HepG2 (cell line): ENCODE data around the gene PLCG1. TPM values are rescaled to one million over a fixed set of nuclear protein-coding genes. Genes with fewer than 3 reads are reported as not detected.

ENCODE experiments used
- ATAC-seq: fragments of 200-7000 bp; cut with Tn5 transposase; 3 replicates; pipeline ENCODE4 v1.9.1; 2020; ENCODE audit warnings: mild to moderate bottlenecking, moderate library complexity
- BruUV-seq: library from RNA; stranded (reverse); fragments of 400-500 nt; replicated peaks from 2 replicates; lab custom pipeline; 2021; lab: Mats Ljungman, UMichigan
- CTCF ChIA-PET: fragments of 300-600 bp; formaldehyde crosslinking; extraction: SDS; loops from one replicate; lab custom pipeline; 2021; ENCODE audit warnings: low total read pairs, inconsistent platforms, low intra/inter-chr PET ratio; lab: Yijun Ruan, JAX
- POLR2A ChIA-PET: fragments of 350-600 bp; sonication (Branson Sonifier 250); formaldehyde crosslinking; loops from one replicate; lab custom pipeline; 2020; ENCODE audit warnings: antibody characterized with exemption, inconsistent platforms; lab: Yijun Ruan, JAX
- DNase-seq: peaks from one replicate; pipeline ENCODE4 v3.0.0-alpha.2; 2015; ENCODE audit warnings: low spot score
- FAIRE-seq: peaks from 3 replicates; lab custom pipeline; 2011; peaks lifted over from hg19 to GRCh38; lab: Jason Lieb, UNC
- H2AFZ ChIP-seq: one replicate; pipeline ENCODE4 v1.6.1; 2011; ENCODE audit warnings: low read length, inconsistent platforms
- H3K27ac ChIP-seq: fragments of 300-600 bp; 3 replicates; pipeline ENCODE4 v1.8.0; 2011; ENCODE audit warnings: mixed run types, mild to moderate bottlenecking, mixed read lengths, low read length, inconsistent platforms; ENCODE audit not compliant: insufficient read depth; ENCODE audit errors: extremely low read length
- H3K27me3 ChIP-seq, 2 experiments: fragments of 200-600 bp in 1 of 2; 2 replicates in 1 of 2; 3 replicates in 1 of 2; pipeline versions ENCODE4 v1.6.0 to v1.8.0; 2011; ENCODE audit warnings: low read length in 2 of 2, mild to moderate bottlenecking in 2 of 2, moderate library complexity in 2 of 2, inconsistent platforms in 1 of 2; ENCODE audit not compliant: insufficient read depth in 2 of 2, control insufficient read depth in 1 of 2
- H3K36me3 ChIP-seq, 2 experiments: fragments of 200-600 bp in 1 of 2; replicated peaks in 1 of 2; 2 replicates in 1 of 2; 3 replicates in 1 of 2; pipeline versions ENCODE4 v1.5.1 to v1.8.0; 2011; ENCODE audit warnings: low read length in 2 of 2, inconsistent platforms in 1 of 2; ENCODE audit not compliant: insufficient read depth in 2 of 2, control insufficient read depth in 1 of 2
- H3K4me1 ChIP-seq: 2 replicates; pipeline ENCODE4 v1.5.1; 2012; ENCODE audit warnings: low read length, inconsistent platforms; ENCODE audit not compliant: insufficient read depth
- H3K4me2 ChIP-seq: 2 replicates; pipeline ENCODE4 v1.6.0; 2011; ENCODE audit warnings: low read depth, low read length, inconsistent platforms
- H3K4me3 ChIP-seq, 3 experiments: fragments of 200-600 bp in 1 of 3; sonication (generic), shearing (Covaris generic) in 1 of 3; replicated peaks in 1 of 3; 2 replicates each; pipeline ENCODE4 v1.5.1; 2011 to 2016; ENCODE audit warnings: low read length in 3 of 3, inconsistent platforms in 2 of 3, low read depth in 2 of 3, mild to moderate bottlenecking in 2 of 3, control low read depth in 1 of 3, mixed read lengths in 1 of 3; ENCODE audit not compliant: insufficient read depth in 1 of 3
- H3K79me2 ChIP-seq: one replicate; pipeline ENCODE4 v1.6.1; 2011; ENCODE audit warnings: low read length, inconsistent platforms; ENCODE audit not compliant: insufficient read depth
- H3K9ac ChIP-seq: 2 replicates; pipeline ENCODE4 v1.6.0; 2011; ENCODE audit warnings: mild to moderate bottlenecking, low read depth, low read length, inconsistent platforms; ENCODE audit not compliant: insufficient read depth
- H3K9me3 ChIP-seq: 2 replicates; pipeline ENCODE4 v1.5.1; 2012; ENCODE audit warnings: mild to moderate bottlenecking, low read length
- H4K20me1 ChIP-seq: 2 replicates; pipeline ENCODE4 v1.6.0; 2011; ENCODE audit warnings: inconsistent platforms, mild to moderate bottlenecking, low read length, moderate library complexity; ENCODE audit not compliant: insufficient read depth
- AGO1 ChIP-seq: fragments of 200-400 bp; formaldehyde crosslinking; IDR thresholded peaks from 2 replicates; pipeline ENCODE4 v1.6.1; 2017; ENCODE audit warnings: mild to moderate bottlenecking, low read depth, low read length, moderate library complexity; ENCODE audit not compliant: poor library complexity, severe bottlenecking
- BRCA1 ChIP-seq: sonication (generic); formaldehyde crosslinking; IDR thresholded peaks from 2 replicates; pipeline ENCODE4 v1.4.0; 2020; ENCODE audit warnings: missing genetic modification reagents
- HES4 ChIP-seq: sonication (generic); formaldehyde crosslinking; IDR thresholded peaks from 2 replicates; pipeline ENCODE4 v1.9.0; 2021; ENCODE audit warnings: mild to moderate bottlenecking, missing genetic modification reagents, borderline replicate concordance
- IRX3 ChIP-seq: sonication (generic); formaldehyde crosslinking; IDR thresholded peaks from 2 replicates; pipeline ENCODE4 v1.8.1; 2023; ENCODE audit warnings: mild to moderate bottlenecking, low read depth, missing genetic modification reagents, borderline replicate concordance
- KAT2B ChIP-seq: fragments of 150-350 bp; IDR thresholded peaks from 2 replicates; pipeline ENCODE4 v1.6.1; 2014; ENCODE audit warnings: low read depth, low read length, borderline replicate concordance
- KLF6 ChIP-seq: IDR thresholded peaks from 2 replicates; pipeline ENCODE4 v1.8.0; 2016; ENCODE audit warnings: missing biosample characterization, missing genetic modification reagents
- LCORL ChIP-seq, 2 experiments: fragments of 450-650 bp in 1 of 2; sonication (generic) in 1 of 2; formaldehyde crosslinking in 1 of 2; IDR thresholded peaks; 2 replicates each; pipeline versions ENCODE4 v1.5.0 to v1.6.1; 2017 to 2020; ENCODE audit warnings: antibody characterized with exemption in 1 of 2, missing genetic modification reagents in 1 of 2
- REPIN1 ChIP-seq: sonication (generic); formaldehyde crosslinking; IDR thresholded peaks from 2 replicates; pipeline ENCODE4 v1.8.0; 2022; ENCODE audit warnings: missing genetic modification reagents, low read depth, mild to moderate bottlenecking, borderline replicate concordance
- SNRNP70 ChIP-seq: fragments of 200-400 bp; formaldehyde crosslinking; IDR thresholded peaks from 2 replicates; pipeline ENCODE4 v1.6.1; 2017; ENCODE audit warnings: mild to moderate bottlenecking, low read depth, low read length, moderate library complexity
- SOX6 ChIP-seq, 2 experiments: fragments of 450-650 bp in 1 of 2; sonication (generic) in 1 of 2; formaldehyde crosslinking in 1 of 2; IDR thresholded peaks; 2 replicates each; pipeline versions ENCODE4 v1.4.0 to v1.6.1; 2017 to 2020; ENCODE audit warnings: antibody characterized with exemption in 1 of 2, mild to moderate bottlenecking in 1 of 2, missing genetic modification reagents in 1 of 2
- TBL1XR1 ChIP-seq: fragments of 150-350 bp; IDR thresholded peaks from 2 replicates; pipeline ENCODE4 v1.6.1; 2014; ENCODE audit warnings: borderline replicate concordance, low read length; ENCODE audit not compliant: partially characterized antibody
- ZNF589 ChIP-seq: sonication (generic); formaldehyde crosslinking; conservative IDR thresholded peaks from 2 replicates; pipeline ENCODE4 v1.8.0; 2022; ENCODE audit warnings: mild to moderate bottlenecking, moderate library complexity, missing genetic modification reagents
- WGBS: methylation state at CpG from one replicate; pipeline ENCODE4 v1.1.6; 2017; ENCODE audit warnings: low lambda C conversion rate; 5-methylcytosine and 5-hydroxymethylcytosine counted together
- in situ Hi-C: cut with HindIII; loops from 2 replicates; pipeline ENCODE4 v1.10.0; 2017; ENCODE audit warnings: low pct_unique_long_range_greater_than_20kb; ENCODE audit not compliant: extremely low pct_ligation_motif_present
- intact Hi-C: fragments of 100-400 bp; cut with micrococcal nuclease; formaldehyde crosslinking; loops from one replicate; pipeline ENCODE4 v1.10.0; 2022; ENCODE audit not compliant: unreplicated experiment
- polyA plus RNA-seq, 8 experiments: library from polyadenylated mRNA; depleted of rRNA in 3 of 8; stranded (reverse) in 7 of 8; unstranded in 1 of 8; fragments of >200 nt; fragmentation: Illumina TruSeq in 4 of 8; extraction: Trizol in 4 of 8; gene quantifications; 2 replicates each; pipeline versions ENCODE4 v1.2.1 to v1.2.3, GENCODE V29; 2011 to 2016; ENCODE audit warnings: low read depth in 4 of 8, missing spikeins in 1 of 8, mixed read lengths in 1 of 8; ENCODE audit not compliant: insufficient read depth in 1 of 8
- total RNA-seq, 5 experiments: library from RNA; depleted of rRNA; stranded (reverse); fragments of >200 nt; fragmentation: Illumina TruSeq; extraction: Trizol; gene quantifications; 2 replicates each; pipeline ENCODE4 v1.2.3, GENCODE V29; 2016; ENCODE audit warnings: low read depth in 1 of 5
- TF ChIP-seq, protein P1 (sequence below): sonication (generic); formaldehyde crosslinking; IDR thresholded peaks from 2 replicates; pipeline ENCODE4 v1.5.0; 2020; ENCODE audit warnings: mild to moderate bottlenecking, missing genetic modification reagents
- TF ChIP-seq, protein P2 (sequence below): sonication (generic); formaldehyde crosslinking; IDR thresholded peaks from 2 replicates; pipeline ENCODE4 v1.5.1; 2020; ENCODE audit warnings: missing genetic modification reagents, mild to moderate bottlenecking, borderline replicate concordance

The PLCG1 gene
- total and polyA plus RNA-seq, 2 of the 13 experiments (the other 11 are each of a cell fraction or from before 2014, with no cell fraction given): 85.3 to 158 TPM

DNA sequence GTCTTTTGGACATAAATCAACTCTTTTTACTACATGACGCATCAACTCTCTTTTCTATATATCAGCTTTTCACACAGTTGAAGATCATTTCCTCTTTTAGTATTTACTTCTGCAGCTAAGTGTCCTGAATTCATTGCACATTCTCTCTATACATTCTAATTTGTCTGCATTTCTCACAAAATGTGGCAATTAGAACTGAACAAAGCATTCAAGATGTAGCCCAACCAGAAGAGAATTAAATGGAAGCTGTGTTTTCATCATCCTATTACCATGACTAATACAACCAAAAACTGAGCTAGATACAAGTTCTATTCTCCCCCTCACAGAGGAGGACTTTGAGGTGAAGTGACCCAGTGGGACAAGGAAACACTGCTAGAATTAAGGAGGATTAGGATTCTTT lies 86.9 kb downstream of the PLCG1 start (continued):
- TF ChIP-seq ZNF589 (CRISPR knock-in tag) (no peak), LCORL (IDR thresholded peaks at IDR 0.05) (no peak), LCORL (CRISPR knock-in tag; IDR thresholded peaks at IDR 0.05) (no peak), KLF6 (CRISPR knock-in tag) (no peak), SNRNP70 (no peak), SOX6 (IDR thresholded peaks at IDR 0.05) (no peak), SOX6 (CRISPR knock-in tag; IDR thresholded peaks at IDR 0.05) (no peak), IRX3 (no peak)

DNA sequence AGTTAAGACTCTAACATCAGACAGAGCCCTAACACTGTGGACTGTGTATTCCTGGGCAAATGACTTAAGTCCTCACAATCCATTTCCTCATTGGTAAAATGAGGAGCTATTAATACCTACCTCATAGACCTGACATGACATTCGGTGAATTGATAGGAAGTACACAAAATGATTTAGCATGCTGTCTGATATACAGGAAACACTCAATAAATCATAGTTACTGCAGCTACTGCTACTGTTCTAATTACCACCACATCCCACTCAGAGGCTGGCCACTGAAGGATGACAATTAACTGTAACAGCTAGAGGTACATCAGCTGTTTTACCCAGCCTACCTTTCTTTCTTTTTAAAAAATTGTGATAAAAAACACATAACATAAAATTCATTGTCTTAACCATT lies 87.7 kb downstream of the PLCG1 start:
- ChIA-PET CTCF (no interaction called here), POLR2A (no interaction called here)
- Histone ChIP-seq H3K36me3 (no peaks in the 10 kb centered on the region), H3K9ac (no peak overlapping the region), H3K4me3 (no peak overlapping the region), H4K20me1 (no peaks in the 10 kb centered on the region), H3K4me1 (no peaks in the 10 kb centered on the region), H3K9me3 (no peaks in the 10 kb centered on the region), H2AFZ (no peak overlapping the region), H3K79me2 (no peaks in the 10 kb centered on the region), H3K27ac (no peak overlapping the region), H3K4me2 (no peak overlapping the region), H3K27me3 (no peaks in the 10 kb centered on the region)
- TF ChIP-seq, protein P1, sequence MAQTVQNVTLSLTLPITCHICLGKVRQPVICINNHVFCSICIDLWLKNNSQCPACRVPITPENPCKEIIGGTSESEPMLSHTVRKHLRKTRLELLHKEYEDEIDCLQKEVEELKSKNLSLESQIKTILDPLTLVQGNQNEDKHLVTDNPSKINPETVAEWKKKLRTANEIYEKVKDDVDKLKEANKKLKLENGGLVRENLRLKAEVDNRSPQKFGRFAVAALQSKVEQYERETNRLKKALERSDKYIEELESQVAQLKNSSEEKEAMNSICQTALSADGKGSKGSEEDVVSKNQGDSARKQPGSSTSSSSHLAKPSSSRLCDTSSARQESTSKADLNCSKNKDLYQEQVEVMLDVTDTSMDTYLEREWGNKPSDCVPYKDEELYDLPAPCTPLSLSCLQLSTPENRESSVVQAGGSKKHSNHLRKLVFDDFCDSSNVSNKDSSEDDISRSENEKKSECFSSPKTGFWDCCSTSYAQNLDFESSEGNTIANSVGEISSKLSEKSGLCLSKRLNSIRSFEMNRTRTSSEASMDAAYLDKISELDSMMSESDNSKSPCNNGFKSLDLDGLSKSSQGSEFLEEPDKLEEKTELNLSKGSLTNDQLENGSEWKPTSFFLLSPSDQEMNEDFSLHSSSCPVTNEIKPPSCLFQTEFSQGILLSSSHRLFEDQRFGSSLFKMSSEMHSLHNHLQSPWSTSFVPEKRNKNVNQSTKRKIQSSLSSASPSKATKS (CRISPR knock-in tag): no peak
- TF ChIP-seq TBL1XR1 (no peak), REPIN1 (CRISPR knock-in tag) (no peak), AGO1 (no peak), BRCA1 (CRISPR knock-in tag) (no peak), KAT2B (no peak), HES4 (CRISPR knock-in tag) (no peak)
- TF ChIP-seq, protein P2, sequence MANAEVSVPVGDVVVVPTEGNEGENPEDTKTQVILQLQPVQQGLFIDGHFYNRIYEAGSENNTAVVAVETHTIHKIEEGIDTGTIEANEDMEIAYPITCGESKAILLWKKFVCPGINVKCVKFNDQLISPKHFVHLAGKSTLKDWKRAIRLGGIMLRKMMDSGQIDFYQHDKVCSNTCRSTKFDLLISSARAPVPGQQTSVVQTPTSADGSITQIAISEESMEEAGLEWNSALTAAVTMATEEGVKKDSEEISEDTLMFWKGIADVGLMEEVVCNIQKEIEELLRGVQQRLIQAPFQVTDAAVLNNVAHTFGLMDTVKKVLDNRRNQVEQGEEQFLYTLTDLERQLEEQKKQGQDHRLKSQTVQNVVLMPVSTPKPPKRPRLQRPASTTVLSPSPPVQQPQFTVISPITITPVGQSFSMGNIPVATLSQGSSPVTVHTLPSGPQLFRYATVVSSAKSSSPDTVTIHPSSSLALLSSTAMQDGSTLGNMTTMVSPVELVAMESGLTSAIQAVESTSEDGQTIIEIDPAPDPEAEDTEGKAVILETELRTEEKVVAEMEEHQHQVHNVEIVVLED (CRISPR knock-in tag): no peak
- no peak for ATAC-seq
- no peak for FAIRE-seq
- intact Hi-C loops (no loop called here), in situ Hi-C loops (no loop called here)
- BruUV-seq: no TSS peak
- 96% methylated on average over 1 of the region's 1 CpG for WGBS
- no peak for DNase-seq
